K562 (cell line): ENCODE results near the gene SAE1. TPM values are rescaled to one million over a fixed set of nuclear protein-coding genes. Genes with fewer than 3 reads are reported as not detected.

Experiments used
- ATAC-seq: fragments of 200-7000 bp; cut with Tn5 transposase; 3 replicates; pipeline ENCODE4 v1.9.1; 2020; ENCODE audit warnings: moderate library complexity
- BruUV-seq: library from RNA; stranded (reverse); fragments of 400-500 nt; replicated peaks from 2 replicates; lab custom pipeline; 2021; lab: Mats Ljungman, UMichigan
- CTCF ChIA-PET: fragments of 300-600 bp; formaldehyde crosslinking; extraction: SDS; loops from one replicate; lab custom pipeline; 2021; ENCODE audit warnings: low intra/inter-chr PET ratio; lab: Yijun Ruan, JAX
- POLR2A ChIA-PET: fragments of 300-600, 350-650 bp; sonication (Branson Sonifier 250); formaldehyde crosslinking; extraction: SDS; loops from one replicate; lab custom pipeline; 2021; ENCODE audit warnings: antibody characterized with exemption, inconsistent platforms; lab: Yijun Ruan, JAX
- DNase-seq, 4 experiments: peaks; one replicate each; pipeline versions ENCODE4 v3.0.0 to v3.0.0-alpha.2; 2011 to 2018; ENCODE audit warnings: low spot score in 3 of 4, mixed read lengths in 3 of 4; ENCODE audit errors: extremely low read depth in 1 of 4
- FAIRE-seq: peaks from 2 replicates; lab custom pipeline; 2011; peaks lifted over from hg19 to GRCh38; lab: Jason Lieb, UNC
- H2AFZ ChIP-seq: 2 replicates; pipeline ENCODE4 v1.6.0; 2011; ENCODE audit warnings: low read depth, low read length, control low read depth, inconsistent platforms
- H3K27ac ChIP-seq: fragments of 200-600 bp; 3 replicates; pipeline ENCODE4 v1.8.0; 2011; ENCODE audit warnings: low read depth, mild to moderate bottlenecking, control low read depth, inconsistent platforms, low read length, moderate library complexity, mixed read lengths; ENCODE audit errors: extremely low read depth
- H3K27me3 ChIP-seq, 2 experiments: fragments of 300-600 bp in 1 of 2; 2 replicates in 1 of 2; 3 replicates in 1 of 2; pipeline versions ENCODE4 v1.6.0 to v1.8.0; 2011; ENCODE audit warnings: inconsistent platforms in 2 of 2, low read length in 2 of 2, mild to moderate bottlenecking in 1 of 2, mixed read lengths in 1 of 2, moderate library complexity in 1 of 2; ENCODE audit not compliant: control insufficient read depth in 2 of 2, insufficient read depth in 2 of 2
- H3K36me3 ChIP-seq: fragments of 300-600 bp; 3 replicates; pipeline ENCODE4 v1.8.0; 2011; ENCODE audit warnings: mild to moderate bottlenecking, low read length, inconsistent platforms; ENCODE audit not compliant: control insufficient read depth, insufficient read depth
- H3K4me1 ChIP-seq, 2 experiments: fragments of 200-600 bp in 1 of 2; replicated peaks in 1 of 2; 2 replicates in 1 of 2; 3 replicates in 1 of 2; pipeline versions ENCODE4 v1.5.1 to v1.8.0; 2011; ENCODE audit warnings: inconsistent platforms in 2 of 2, low read length in 2 of 2, mild to moderate bottlenecking in 1 of 2, mixed read lengths in 1 of 2, moderate library complexity in 1 of 2; ENCODE audit not compliant: control insufficient read depth in 2 of 2, insufficient read depth in 2 of 2
- H3K4me2 ChIP-seq: 2 replicates; pipeline ENCODE4 v1.6.1; 2011; ENCODE audit warnings: low read length, control low read depth, inconsistent platforms, mixed read lengths; ENCODE audit not compliant: insufficient read depth
- H3K4me3 ChIP-seq: fragments of 200-600 bp; sonication (generic), shearing (Covaris generic); 2 replicates; pipeline ENCODE4 v1.5.1; 2016; ENCODE audit warnings: control low read depth, inconsistent platforms
- H3K79me2 ChIP-seq: fragments of 200-600 bp; 3 replicates; pipeline ENCODE4 v1.8.0; 2011; ENCODE audit warnings: low read length, inconsistent platforms; ENCODE audit not compliant: control insufficient read depth, insufficient read depth
- H3K9ac ChIP-seq, 2 experiments: 2 replicates each; pipeline versions ENCODE4 v1.6.0 to v1.6.1; 2011; ENCODE audit warnings: low read depth in 2 of 2, low read length in 2 of 2, control low read depth in 1 of 2, inconsistent platforms in 1 of 2, mild to moderate bottlenecking in 1 of 2, mixed read lengths in 1 of 2; ENCODE audit not compliant: insufficient read depth in 1 of 2
- H3K9me1 ChIP-seq: one replicate; pipeline ENCODE4 v1.6.0; 2011; ENCODE audit warnings: inconsistent platforms, mild to moderate bottlenecking, low read length, moderate library complexity; ENCODE audit not compliant: control insufficient read depth, insufficient read depth
- H3K9me3 ChIP-seq: replicated peaks from 2 replicates; pipeline ENCODE4 v1.5.1; 2011; ENCODE audit warnings: low read depth, low read length, inconsistent platforms; ENCODE audit not compliant: control insufficient read depth, insufficient read depth
- H4K20me1 ChIP-seq: replicated peaks from 2 replicates; pipeline ENCODE4 v1.6.1; 2011; ENCODE audit warnings: low read length, inconsistent platforms, mixed read lengths; ENCODE audit not compliant: control insufficient read depth, insufficient read depth
- ELF1 ChIP-seq: fragments of 200-800 bp; sonication (Bioruptor generic); IDR thresholded peaks from 2 replicates; pipeline ENCODE4 v1.6.1; 2016; ENCODE audit warnings: missing genetic modification characterization, missing compliant biosample characterization
- GABPB1 ChIP-seq: sonication (generic); formaldehyde crosslinking; IDR thresholded peaks from 2 replicates; pipeline ENCODE4 v1.8.0; 2022; ENCODE audit warnings: mild to moderate bottlenecking, missing genetic modification reagents
- MAZ ChIP-seq, 2 experiments: fragments of 450-650 bp in 1 of 2; sonication (generic) in 1 of 2; formaldehyde crosslinking; IDR thresholded peaks in 1 of 2; conservative IDR thresholded peaks in 1 of 2; 2 replicates each; pipeline versions ENCODE4 v1.4.0 to v1.5.0; 2020; ENCODE audit warnings: mild to moderate bottlenecking in 1 of 2, missing genetic modification reagents in 1 of 2
- PKNOX1 ChIP-seq: fragments of 450-650 bp; IDR thresholded peaks from 2 replicates; pipeline ENCODE4 v1.6.1; 2016
- ZBTB40 ChIP-seq, 2 experiments: fragments of 450-650 bp in 1 of 2; sonication (generic) in 1 of 2; formaldehyde crosslinking in 1 of 2; IDR thresholded peaks; 2 replicates each; pipeline versions ENCODE4 v1.7.1 to v1.9.0; 2016 to 2022; ENCODE audit warnings: inconsistent platforms in 1 of 2, mild to moderate bottlenecking in 1 of 2, missing genetic modification reagents in 1 of 2
- ZNF785 ChIP-seq: fragments of 250-450 bp; sonication (Bioruptor Pico); IDR thresholded peaks from 2 replicates; pipeline ENCODE4 v1.4.0; 2020; ENCODE audit warnings: mild to moderate bottlenecking
- ZSCAN29 ChIP-seq: fragments of 450-650 bp; IDR thresholded peaks from 2 replicates; pipeline ENCODE4 v1.6.1; 2017
- WGBS: fragments of 100-300 bp; shearing (Covaris generic); methylation state at CpG from one replicate; pipeline ENCODE4 v1.1.6; 2016; ENCODE audit warnings: low coverage, mixed read lengths; ENCODE audit not compliant: insufficient coverage; ENCODE audit errors: missing lambda C conversion rate; 5-methylcytosine and 5-hydroxymethylcytosine counted together
- in situ Hi-C: fragments of 300-500 bp; cut with MboI; formaldehyde crosslinking; loops from 4 replicates; pipeline ENCODE4 v1.15.0; 2018; ENCODE audit warnings: inconsistent platforms, mixed read lengths
- intact Hi-C: fragments of 100-400 bp; cut with micrococcal nuclease; formaldehyde crosslinking; loops from 2 replicates; pipeline ENCODE4 v1.14.2; 2022
- polyA plus RNA-seq, 8 experiments: library from polyadenylated mRNA; depleted of rRNA in 4 of 8; stranded (reverse) in 5 of 8; unstranded in 3 of 8; fragments of >200 nt; fragmentation: Nextera tagmentation in 2 of 8; fragmentation: Illumina TruSeq in 1 of 8; extraction: Ambion mirVana in 2 of 8; extraction: Trizol in 1 of 8; gene quantifications; 2 replicates each; pipeline versions ENCODE4 v1.2.1 to v1.2.3, GENCODE V29; 2011 to 2014; ENCODE audit warnings: inconsistent platforms in 1 of 8, missing spikeins in 1 of 8
- total RNA-seq, 7 experiments: library from RNA; depleted of rRNA in 6 of 7; stranded (reverse); fragments of >200 nt in 6 of 7; fragmentation: Illumina TruSeq in 2 of 7; extraction: Trizol in 2 of 7; gene quantifications; 2 replicates each; pipeline versions ENCODE4 v1.2.1 to v1.2.3, GENCODE V29; 2011 to 2021; ENCODE audit warnings: low replicate concordance in 1 of 7
- TF ChIP-seq, protein P1 (sequence below): sonication (generic); IDR thresholded peaks from 2 replicates; pipeline ENCODE4 v1.6.1; 2016

Gene SAE1
- total and polyA plus RNA-seq, 9 of the 15 experiments (the other 6 are each of a cell fraction or from before 2014, with no cell fraction given), result 82.8 to 299 (median 217) TPM

- ChIA-PET POLR2A (interaction anchor here (0.7 to 2.0 kb wide), 11 partner anchors 9 to 99 kb away, joined by 3 to 8 read pairs (median 4); partner anchors contain the start of genes CCDC9 and ZC3H4), CTCF (no interaction called here)
- in situ Hi-C loops (loop anchor here (10.0 kb wide), 1 partner anchor 257 kb away; the partner anchor contains the start of gene MEIS3), intact Hi-C loops (no loop called here)
- Histone ChIP-seq H4K20me1 (no peaks in the 10 kb centered on the region), H3K4me3 (no peak overlapping the region), H3K9me1 (no peaks in the 10 kb centered on the region), H3K4me2 (no peak overlapping the region), H3K27me3 (no peaks in the 10 kb centered on the region), H3K9me3 (no peaks in the 10 kb centered on the region), H3K27ac (peak overlapping the region; percentile 67; the same call in 2 of the 3 replicates), H2AFZ (no peak overlapping the region), H3K4me1 (peaks cover 0 to 10% of the 10 kb centered on the region in 2 experiments; a peak in 3 of 5 replicates), H3K36me3 (peaks cover 92% of the 10 kb centered on the region), H3K9ac (peak overlapping the region in 1 of 2 experiments; percentile 18; a peak in 1 of 4 replicates), H3K79me2 (peaks cover 34% of the 10 kb centered on the region)
- WGBS, result 76% methylated on average over 10 of the region's 10 CpGs
- DNase-seq (peak in 1 of 4 experiments; percentile 15), ATAC-seq (no peak; the same call in 1 of the 3 replicates), FAIRE-seq (peak; percentile 40)
- no TSS peak for BruUV-seq
- TF ChIP-seq, protein P1, sequence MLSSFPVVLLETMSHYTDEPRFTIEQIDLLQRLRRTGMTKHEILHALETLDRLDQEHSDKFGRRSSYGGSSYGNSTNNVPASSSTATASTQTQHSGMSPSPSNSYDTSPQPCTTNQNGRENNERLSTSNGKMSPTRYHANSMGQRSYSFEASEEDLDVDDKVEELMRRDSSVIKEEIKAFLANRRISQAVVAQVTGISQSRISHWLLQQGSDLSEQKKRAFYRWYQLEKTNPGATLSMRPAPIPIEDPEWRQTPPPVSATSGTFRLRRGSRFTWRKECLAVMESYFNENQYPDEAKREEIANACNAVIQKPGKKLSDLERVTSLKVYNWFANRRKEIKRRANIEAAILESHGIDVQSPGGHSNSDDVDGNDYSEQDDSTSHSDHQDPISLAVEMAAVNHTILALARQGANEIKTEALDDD, result peak; percentile 77
- TF ChIP-seq ZNF785, result no peak
- no peak for TF ChIP-seq PKNOX1
- TF ChIP-seq ZBTB40 (IDR thresholded peaks at IDR 0.05), result peak; percentile 36; the same call in 1 of the 2 replicates
- no peak for TF ChIP-seq ZBTB40 (CRISPR knock-in tag; IDR thresholded peaks at IDR 0.05)
- TF ChIP-seq GABPB1 (CRISPR knock-in tag), result 0 out of 2 replicates have a peak, but pooled peaks have one; percentile 38
- TF ChIP-seq MAZ (CRISPR knock-in tag; conservative IDR thresholded peaks at IDR 0.05 in 1 of 2, IDR thresholded peaks at IDR 0.05 in 1 of 2), result no peak
- no peak for TF ChIP-seq ZSCAN29
- peak; percentile 41; the same call in 1 of the 2 replicates for TF ChIP-seq ELF1
These were observed 27.0 kb downstream of the SAE1 start for GRCh38 chr19:47157431-47158321.
